ENCODE measurements around the gene SPIN2A.
"Not testable (repeated sequence)": the region's sequence is repeated elsewhere in the genome, so short reads cannot be mapped to it uniquely, and the experiment has no call there.

The SPIN2A gene

DNA sequence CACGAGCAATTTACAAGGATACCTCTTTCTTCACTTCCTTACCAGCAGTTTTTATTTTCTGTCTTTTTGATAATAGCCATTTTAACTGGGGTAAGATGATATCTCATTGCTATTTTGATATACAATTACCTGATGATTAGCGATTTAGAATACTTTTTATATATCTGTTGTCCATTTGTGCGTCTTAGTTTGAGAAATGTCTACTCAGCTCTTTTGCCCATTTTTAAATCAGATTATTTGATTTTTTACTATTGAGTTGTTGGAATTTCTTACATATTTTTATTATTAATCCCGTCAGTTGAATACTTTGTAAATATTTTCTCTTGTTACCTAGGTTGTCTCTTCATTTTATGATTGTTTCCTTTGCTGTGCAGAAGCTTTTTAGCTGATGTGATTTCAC lies 1.5 kb upstream of the SPIN2A start:
- DNase-seq (ENCODE audit: extremely low spot score) = no peak
- POLR2A ChIA-PET = no interaction called here
- TF ChIP-seq NFRKB (IDR thresholded peaks at IDR 0.05) (no peak), FOXA1 (IDR thresholded peaks at IDR 0.05) (no peak), SUZ12 (IDR thresholded peaks at IDR 0.05) (no peak)
- CTCF ChIA-PET = no interaction called here

DNA sequence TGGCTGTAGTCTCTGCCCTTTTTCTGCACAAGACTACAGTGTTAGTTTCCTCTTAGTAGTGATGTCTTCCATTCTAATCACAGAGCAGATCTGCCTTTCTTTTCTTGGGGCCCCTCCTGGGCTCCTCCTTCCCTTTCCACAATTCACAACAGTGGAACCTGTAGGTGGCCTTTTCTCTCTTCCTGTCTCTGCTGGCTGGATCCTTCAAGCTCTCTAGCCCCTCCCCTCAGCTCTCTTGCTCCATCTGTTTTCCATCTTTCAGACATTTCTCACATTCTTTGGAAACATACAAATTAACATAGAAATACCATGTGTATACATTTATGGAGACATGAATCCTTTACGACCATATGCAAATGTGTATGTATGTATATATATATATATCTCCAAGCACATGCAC lies 304 bp upstream of the SPIN2A start:
- ChIA-PET CTCF (no interaction called here), POLR2A (no interaction called here)
- TF ChIP-seq SP1 (IDR thresholded peaks at IDR 0.05) (no peak), ZNF384 (IDR thresholded peaks at IDR 0.05) (no peak), NFRKB (IDR thresholded peaks at IDR 0.05) (no peak), FOXK2 (IDR thresholded peaks at IDR 0.05) (no peak)
- no peak for DNase-seq (ENCODE audit: extremely low spot score)

DNA sequence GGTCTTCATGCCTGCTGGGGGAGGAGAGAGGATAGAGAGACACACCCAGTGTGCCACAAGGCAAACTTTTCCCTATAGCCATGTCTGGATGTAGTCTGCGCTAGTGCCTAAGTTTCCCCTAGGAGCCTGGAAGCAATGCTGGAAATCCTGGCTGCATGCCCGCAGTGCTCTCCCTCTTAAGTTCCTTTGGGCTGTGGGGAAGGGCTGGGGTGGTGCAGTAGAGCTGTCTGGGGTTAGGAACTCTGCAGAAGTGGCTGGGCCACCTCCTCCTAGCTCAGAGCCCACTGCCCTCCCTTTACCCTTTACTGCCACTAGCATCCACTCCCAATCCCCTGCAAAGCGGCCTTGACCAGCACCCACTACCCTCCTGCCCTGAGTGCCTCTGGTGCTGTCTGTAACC lies 608 bp downstream of the SPIN2A start:
- POLR2A ChIA-PET; CTCF ChIA-PET; DNase-seq (ENCODE audit: extremely low spot score): not testable (repeated sequence)

DNA sequence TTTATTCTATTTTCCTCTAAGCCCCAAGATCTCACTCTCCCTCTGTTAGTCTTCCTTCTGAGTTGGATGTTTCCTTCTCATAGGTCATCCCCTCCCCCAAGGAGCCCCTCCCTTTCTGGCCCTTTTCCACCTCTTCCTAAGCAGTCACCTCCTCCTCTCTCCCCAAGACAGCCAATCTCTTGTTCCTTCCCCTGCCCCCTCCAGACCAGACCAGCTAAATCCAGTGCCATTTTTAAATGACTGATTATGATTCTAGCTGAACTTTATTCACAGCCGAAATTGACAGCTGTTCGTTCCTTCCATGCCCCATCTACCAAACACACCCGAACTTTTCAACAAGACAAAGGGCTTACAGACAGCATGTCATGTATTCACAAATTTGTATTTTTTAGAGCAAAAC lies 1.9 kb downstream of the SPIN2A start:
- DNase-seq (ENCODE audit: extremely low spot score) = no peak
- POLR2A ChIA-PET = no interaction called here
- CTCF ChIA-PET = no interaction called here
- TF ChIP-seq SP1 (IDR thresholded peaks at IDR 0.05) (no peak), TARDBP (IDR thresholded peaks at IDR 0.05) (no peak), NFRKB (IDR thresholded peaks at IDR 0.05) (no peak), BHLHE40 (IDR thresholded peaks at IDR 0.05; ENCODE audit: borderline replicate concordance) (no peak), FOXA1 (IDR thresholded peaks at IDR 0.05) (no peak), HDGF (IDR thresholded peaks at IDR 0.05; ENCODE audit: borderline replicate concordance) (no peak)

DNA sequence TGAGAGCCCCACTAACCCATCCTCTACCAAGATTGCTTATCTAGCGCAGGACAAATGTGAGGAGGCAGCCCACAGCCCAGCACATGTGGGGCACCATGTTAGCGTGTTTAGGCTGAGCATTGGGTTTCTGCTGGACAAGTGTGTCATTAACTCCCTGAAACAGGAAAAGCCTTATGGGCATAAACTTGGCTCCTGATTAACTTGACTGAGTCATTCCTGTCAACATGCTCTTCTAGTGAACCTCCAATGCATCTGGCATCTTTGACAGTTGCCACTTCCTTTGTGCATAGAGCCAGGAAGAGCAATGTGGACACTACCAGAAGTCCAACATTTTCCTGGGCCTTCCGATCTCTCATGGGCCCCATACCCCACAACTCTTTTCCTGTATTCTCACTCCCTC lies 2.5 kb downstream of the SPIN2A start:
- TF ChIP-seq NFRKB (IDR thresholded peaks at IDR 0.05) = no peak
- no peak for TF ChIP-seq ELF4 (IDR thresholded peaks at IDR 0.05)
- no peak for TF ChIP-seq L3MBTL2 (conservative IDR thresholded peaks at IDR 0.05)
- no peak for TF ChIP-seq FOXA1 (IDR thresholded peaks at IDR 0.05)
- no peak for TF ChIP-seq ZNF384 (IDR thresholded peaks at IDR 0.05)
- no peak for TF ChIP-seq FOXK2 (IDR thresholded peaks at IDR 0.05)
- no peak for TF ChIP-seq ARNT (IDR thresholded peaks at IDR 0.05)
- no peak for TF ChIP-seq FOXM1 (IDR thresholded peaks at IDR 0.05; ENCODE audit: borderline replicate concordance)
- CTCF ChIA-PET = no interaction called here
- POLR2A ChIA-PET = no interaction called here
- DNase-seq (ENCODE audit: extremely low spot score) = no peak

DNA sequence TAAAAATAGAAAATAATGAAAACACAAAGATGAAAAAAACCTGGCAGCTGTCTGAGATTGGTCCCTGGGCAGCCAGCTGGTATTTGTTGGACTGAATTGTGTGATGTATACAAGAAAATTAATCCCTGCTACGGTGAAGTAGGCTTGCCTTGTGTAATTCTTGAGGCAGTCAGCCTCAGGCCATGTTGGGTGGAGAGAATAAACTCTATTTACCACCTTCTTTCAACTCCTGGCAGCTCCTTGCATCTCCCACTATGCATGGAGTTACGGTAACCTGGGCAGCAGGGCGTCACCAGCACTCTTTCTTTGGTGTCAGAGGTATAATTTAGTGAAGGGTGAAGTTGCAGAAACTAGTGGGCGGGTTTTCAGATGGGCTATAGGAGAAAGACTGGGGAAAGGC lies 3.5 kb downstream of the SPIN2A start:
- POLR2A ChIA-PET = no interaction called here
- no peak for DNase-seq (ENCODE audit: extremely low spot score)
- TF ChIP-seq ZNF384 (IDR thresholded peaks at IDR 0.05) (no peak), SUZ12 (IDR thresholded peaks at IDR 0.05) (no peak), CTBP1 (IDR thresholded peaks at IDR 0.05; ENCODE audit: borderline replicate concordance) (no peak), HDGF (IDR thresholded peaks at IDR 0.05; ENCODE audit: borderline replicate concordance) (no peak), TARDBP (IDR thresholded peaks at IDR 0.05) (no peak), L3MBTL2 (conservative IDR thresholded peaks at IDR 0.05) (no peak), FOXA1 (IDR thresholded peaks at IDR 0.05) (no peak)
- CTCF ChIA-PET = interaction anchor here (0.5 kb wide), 1 partner anchor 108 kb away, joined by 5 read pairs; no protein-coding TSS in a partner anchor

DNA sequence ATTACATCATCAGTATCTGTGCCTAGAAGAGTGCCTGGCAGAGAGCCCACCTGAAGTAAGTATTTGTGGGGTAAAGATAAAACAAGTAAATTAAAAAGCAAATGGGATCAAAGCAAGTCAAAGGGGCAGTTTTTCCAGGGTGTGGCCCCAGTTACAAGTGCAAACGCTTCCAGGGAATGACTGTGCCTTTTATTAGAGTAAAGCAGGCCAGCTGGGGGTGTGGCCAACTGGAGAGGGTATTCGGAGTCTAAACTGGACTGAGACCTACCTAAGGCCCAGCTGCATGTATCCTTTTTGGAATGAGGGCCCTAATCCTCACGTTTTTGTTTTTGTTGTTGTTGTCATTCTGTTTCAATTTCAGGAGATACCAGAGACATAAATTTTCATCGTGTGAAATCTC lies 3.9 kb downstream of the SPIN2A start:
- CTCF ChIA-PET = interaction anchor here (0.5 kb wide), 1 partner anchor 109 kb away, joined by 5 read pairs; no protein-coding TSS in a partner anchor
- POLR2A ChIA-PET; DNase-seq (ENCODE audit: extremely low spot score): not testable (repeated sequence)

DNA sequence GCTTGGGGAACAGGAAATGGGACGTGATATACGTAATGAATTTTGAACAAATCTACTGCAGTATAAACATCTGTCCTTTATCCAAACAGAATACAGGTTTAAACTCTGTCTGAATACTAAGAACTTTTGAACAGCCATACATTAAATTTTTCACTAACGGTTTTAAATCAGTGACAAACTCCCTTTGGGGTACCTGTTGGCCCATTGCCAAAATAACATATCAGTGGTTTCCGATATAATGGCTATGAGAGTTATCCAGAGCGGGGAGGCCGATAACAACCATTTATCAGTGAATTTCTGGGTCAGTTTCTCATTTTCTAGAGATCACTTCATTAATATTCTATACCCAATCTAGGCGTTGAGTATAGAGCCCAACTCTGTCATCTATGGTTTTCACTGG lies 5.2 kb downstream of the SPIN2A start:
- DNase-seq (ENCODE audit: extremely low spot score) = no peak
- no peak for TF ChIP-seq LEF1 (IDR thresholded peaks at IDR 0.05; ENCODE audit: borderline replicate concordance)
- TF ChIP-seq ARNT (IDR thresholded peaks at IDR 0.05) = no peak
- TF ChIP-seq SP1 (IDR thresholded peaks at IDR 0.05) = no peak
- no peak for TF ChIP-seq CTBP1 (IDR thresholded peaks at IDR 0.05; ENCODE audit: borderline replicate concordance)
- no peak for TF ChIP-seq FOXA1 (IDR thresholded peaks at IDR 0.05)
- no peak for TF ChIP-seq FOXM1 (IDR thresholded peaks at IDR 0.05; ENCODE audit: borderline replicate concordance)
- no peak for TF ChIP-seq HDGF (IDR thresholded peaks at IDR 0.05; ENCODE audit: borderline replicate concordance)
- no peak for TF ChIP-seq FOXK2 (IDR thresholded peaks at IDR 0.05)
- no peak for TF ChIP-seq ELF4 (IDR thresholded peaks at IDR 0.05)
- no peak for TF ChIP-seq SUZ12 (IDR thresholded peaks at IDR 0.05)
- TF ChIP-seq, protein P1, sequence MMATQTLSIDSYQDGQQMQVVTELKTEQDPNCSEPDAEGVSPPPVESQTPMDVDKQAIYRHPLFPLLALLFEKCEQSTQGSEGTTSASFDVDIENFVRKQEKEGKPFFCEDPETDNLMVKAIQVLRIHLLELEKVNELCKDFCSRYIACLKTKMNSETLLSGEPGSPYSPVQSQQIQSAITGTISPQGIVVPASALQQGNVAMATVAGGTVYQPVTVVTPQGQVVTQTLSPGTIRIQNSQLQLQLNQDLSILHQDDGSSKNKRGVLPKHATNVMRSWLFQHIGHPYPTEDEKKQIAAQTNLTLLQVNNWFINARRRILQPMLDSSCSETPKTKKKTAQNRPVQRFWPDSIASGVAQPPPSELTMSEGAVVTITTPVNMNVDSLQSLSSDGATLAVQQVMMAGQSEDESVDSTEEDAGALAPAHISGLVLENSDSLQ (IDR thresholded peaks at IDR 0.05) = no peak
- TF ChIP-seq ZNF384 (IDR thresholded peaks at IDR 0.05) = no peak
- no peak for TF ChIP-seq BHLHE40 (IDR thresholded peaks at IDR 0.05; ENCODE audit: borderline replicate concordance)
- POLR2A ChIA-PET = no interaction called here
- CTCF ChIA-PET = no interaction called here

DNA sequence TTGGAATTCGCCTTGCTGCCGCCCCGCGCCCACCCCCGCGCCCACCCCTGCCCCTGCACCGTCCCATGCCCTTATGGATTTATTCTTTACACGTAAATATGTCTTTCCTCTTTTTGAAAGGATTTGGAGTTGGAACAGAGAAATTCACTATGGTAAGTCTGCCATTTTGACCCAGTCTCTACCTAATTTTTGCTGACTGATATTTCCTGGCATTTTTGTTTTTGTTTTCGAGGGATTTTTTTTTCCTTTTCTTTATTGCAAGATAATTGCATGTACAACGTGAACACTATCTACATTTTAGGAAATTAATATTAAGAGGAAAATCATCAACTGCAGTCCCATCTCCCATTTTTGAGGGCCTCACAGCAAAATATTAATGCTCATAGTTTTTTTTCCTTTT lies 15.4 kb downstream of the SPIN2A start:
- ChIA-PET CTCF (no interaction called here), POLR2A (interaction anchor here (0.9 kb wide), 1 partner anchor 127 kb away, joined by 4 read pairs; the partner anchor contains the start of gene SPIN3)
- TF ChIP-seq FOXA1 (IDR thresholded peaks at IDR 0.05) = no peak
- no peak for DNase-seq (ENCODE audit: extremely low spot score)

Measured in HEK293T (cell line).